Measurements from ENCODE around the gene NAXD. TPM values are rescaled to one million over a fixed set of nuclear protein-coding genes. Genes with fewer than 3 reads are reported as not detected.

The NAXD gene
- total RNA-seq, 2 experiments from 2014 or later = 8.3 to 12.5 TPM

DNA sequence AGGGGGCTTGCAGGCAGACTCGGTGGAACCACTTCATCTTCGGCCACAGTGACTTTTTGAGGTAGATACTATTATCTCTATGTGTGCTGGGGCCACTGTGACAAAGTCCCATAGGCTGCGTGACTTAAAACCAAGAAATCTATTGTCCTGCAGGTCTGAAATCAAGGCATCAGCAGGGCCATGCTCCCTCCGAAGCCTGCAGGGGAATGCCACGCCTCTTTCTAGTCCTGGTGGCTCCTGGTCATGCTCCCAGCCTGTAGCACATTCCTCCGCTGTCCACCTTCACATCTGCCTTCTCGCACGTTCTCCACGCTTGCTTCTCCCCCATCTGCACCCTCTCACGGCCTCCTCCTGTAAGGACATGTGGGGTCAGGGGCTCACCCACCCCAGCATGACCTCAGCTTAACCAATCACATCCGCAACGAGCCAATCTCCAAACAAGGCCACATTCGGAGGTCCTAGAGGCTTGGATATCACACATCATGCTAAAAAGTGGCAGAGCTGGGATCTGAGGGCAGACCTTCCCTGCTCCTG, 32.9 kb upstream of the NAXD start:
- POLR2A ChIA-PET = interaction anchor here (0.7 kb wide), 1 partner anchor 17 kb away, joined by 5 read pairs; no protein-coding TSS in a partner anchor
- no peaks in the 10 kb centered on the region for H3K9me2 ChIP-seq (ENCODE audit: insufficient read depth, low read length)
- no peak overlapping the region for H2AFZ ChIP-seq (ENCODE audit: low read length)
- no peak overlapping the region for H3K27ac ChIP-seq (ENCODE audit: low read depth, low read length, poor library complexity, severe bottlenecking)
- H4K20me1 ChIP-seq (ENCODE audit: insufficient read depth, low read length) = no peaks in the 10 kb centered on the region
- no peaks in the 10 kb centered on the region for H3K79me2 ChIP-seq (ENCODE audit: insufficient read depth, low read depth, low read length)
- DNase-seq (ENCODE audit: low spot score) = no peak
- CTCF ChIA-PET (ENCODE audit: unreplicated experiment) = no interaction called here
- H3K36me3 ChIP-seq (ENCODE audit: insufficient read depth, low read length) = no peaks in the 10 kb centered on the region
- H3K9me3 ChIP-seq (ENCODE audit: low read length) = no peaks in the 10 kb centered on the region
- H3K4me2 ChIP-seq (ENCODE audit: low read length) = no peak overlapping the region
- H3K4me1 ChIP-seq (ENCODE audit: insufficient read depth, low read length, poor library complexity, severe bottlenecking) = no peaks in the 10 kb centered on the region
- no peak overlapping the region for H3K4me3 ChIP-seq (ENCODE audit: low read depth, low read length, poor library complexity, severe bottlenecking)
- BruUV-seq (replicated peaks) = no TSS peak
- TF ChIP-seq EZH2phosphoT487 (IDR thresholded peaks at IDR 0.05; ENCODE audit: borderline replicate concordance, low read depth, low read length) = no peak
- TF ChIP-seq, protein P1, sequence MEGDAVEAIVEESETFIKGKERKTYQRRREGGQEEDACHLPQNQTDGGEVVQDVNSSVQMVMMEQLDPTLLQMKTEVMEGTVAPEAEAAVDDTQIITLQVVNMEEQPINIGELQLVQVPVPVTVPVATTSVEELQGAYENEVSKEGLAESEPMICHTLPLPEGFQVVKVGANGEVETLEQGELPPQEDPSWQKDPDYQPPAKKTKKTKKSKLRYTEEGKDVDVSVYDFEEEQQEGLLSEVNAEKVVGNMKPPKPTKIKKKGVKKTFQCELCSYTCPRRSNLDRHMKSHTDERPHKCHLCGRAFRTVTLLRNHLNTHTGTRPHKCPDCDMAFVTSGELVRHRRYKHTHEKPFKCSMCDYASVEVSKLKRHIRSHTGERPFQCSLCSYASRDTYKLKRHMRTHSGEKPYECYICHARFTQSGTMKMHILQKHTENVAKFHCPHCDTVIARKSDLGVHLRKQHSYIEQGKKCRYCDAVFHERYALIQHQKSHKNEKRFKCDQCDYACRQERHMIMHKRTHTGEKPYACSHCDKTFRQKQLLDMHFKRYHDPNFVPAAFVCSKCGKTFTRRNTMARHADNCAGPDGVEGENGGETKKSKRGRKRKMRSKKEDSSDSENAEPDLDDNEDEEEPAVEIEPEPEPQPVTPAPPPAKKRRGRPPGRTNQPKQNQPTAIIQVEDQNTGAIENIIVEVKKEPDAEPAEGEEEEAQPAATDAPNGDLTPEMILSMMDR (conservative IDR thresholded peaks at IDR 0.05; ENCODE audit: low read length) = no peak
- intact Hi-C loops (cut with micrococcal nuclease; ENCODE audit: unreplicated experiment) = no loop called here

DNA sequence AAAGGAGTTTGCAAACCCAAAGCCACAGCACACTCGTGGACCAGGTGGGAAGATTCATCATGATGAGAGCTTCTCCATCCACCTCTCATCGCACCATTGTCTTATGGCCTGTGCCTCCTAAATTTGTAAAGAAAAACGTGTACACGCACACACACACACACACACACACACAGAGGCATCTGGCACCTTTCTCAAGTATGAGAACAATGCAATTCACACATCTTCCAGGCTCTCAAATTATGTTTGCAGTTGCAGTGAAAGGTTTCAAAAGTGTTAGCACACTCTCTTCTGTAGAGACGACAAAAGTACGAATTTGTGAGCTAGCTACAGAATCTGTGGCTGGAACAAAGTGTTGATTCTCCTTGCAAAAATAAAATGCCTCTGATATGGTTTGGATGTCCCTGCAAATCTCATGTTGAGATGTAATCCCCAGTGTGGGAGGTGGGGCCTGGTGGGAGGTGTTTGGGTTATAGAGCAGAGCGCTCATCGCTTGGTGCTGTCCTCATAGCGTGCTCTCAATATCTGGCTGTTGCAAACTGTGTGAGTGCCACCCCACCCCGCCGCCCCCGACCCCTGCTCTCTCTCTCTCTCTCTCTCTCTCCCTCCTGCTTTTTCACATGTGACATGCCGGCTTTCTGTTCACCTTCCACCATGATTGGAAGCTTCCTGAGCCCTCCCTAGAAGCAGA, 32.0 kb upstream of the NAXD start:
- Histone ChIP-seq H3K9me3 (ENCODE audit: low read length) (no peaks in the 10 kb centered on the region), H3K79me2 (ENCODE audit: insufficient read depth, low read depth, low read length) (no peaks in the 10 kb centered on the region), H3K9me2 (ENCODE audit: insufficient read depth, low read length) (no peaks in the 10 kb centered on the region), H3K27ac (ENCODE audit: low read depth, low read length, poor library complexity, severe bottlenecking) (no peak overlapping the region), H2AFZ (ENCODE audit: low read length) (no peak overlapping the region), H4K20me1 (ENCODE audit: insufficient read depth, low read length) (no peaks in the 10 kb centered on the region), H3K4me3 (ENCODE audit: low read depth, low read length, poor library complexity, severe bottlenecking) (no peak overlapping the region), H3K36me3 (ENCODE audit: insufficient read depth, low read length) (no peaks in the 10 kb centered on the region), H3K4me2 (ENCODE audit: low read length) (no peak overlapping the region), H3K4me1 (ENCODE audit: insufficient read depth, low read length, poor library complexity, severe bottlenecking) (no peaks in the 10 kb centered on the region)
- ChIA-PET CTCF (ENCODE audit: unreplicated experiment) (no interaction called here), POLR2A (interaction anchor here (0.7 kb wide), 1 partner anchor 16 kb away, joined by 5 read pairs; no protein-coding TSS in a partner anchor)
- no TSS peak for BruUV-seq (replicated peaks)
- intact Hi-C loops (cut with micrococcal nuclease; ENCODE audit: unreplicated experiment) = no loop called here
- TF ChIP-seq EZH2phosphoT487 (IDR thresholded peaks at IDR 0.05; ENCODE audit: borderline replicate concordance, low read depth, low read length) = no peak
- TF ChIP-seq, protein P1 (conservative IDR thresholded peaks at IDR 0.05; ENCODE audit: low read length) = no peak
- DNase-seq (ENCODE audit: low spot score) = no peak

DNA sequence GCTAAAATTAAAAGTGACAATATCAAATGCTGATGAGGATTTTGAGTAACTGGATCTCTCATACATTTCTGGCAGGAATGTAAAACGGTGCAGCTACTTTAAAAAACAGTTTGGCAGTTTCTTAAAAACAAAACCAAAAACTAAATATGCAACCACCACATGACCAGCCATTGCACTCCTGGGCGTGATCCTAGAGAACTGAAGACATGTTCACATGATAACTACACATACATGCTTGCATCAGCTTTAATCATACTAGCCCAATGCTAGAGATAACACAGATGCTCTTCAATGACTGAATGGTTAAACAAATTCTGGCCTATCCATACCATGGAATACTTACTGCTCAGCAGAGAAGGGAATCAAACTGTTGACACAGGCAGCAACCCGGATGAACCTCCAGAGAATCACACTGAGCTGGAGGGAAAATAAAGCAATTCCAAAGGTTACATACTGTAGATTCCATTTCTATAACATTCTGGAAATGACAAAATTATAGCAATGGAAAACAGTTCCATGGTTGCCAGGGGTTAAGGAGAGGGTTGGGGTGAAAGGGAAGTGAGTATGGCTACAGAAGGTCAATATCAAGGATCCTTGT, 25.5 kb upstream of the NAXD start:
- no peak overlapping the region for H3K27ac ChIP-seq (ENCODE audit: low read depth, low read length, poor library complexity, severe bottlenecking)
- H3K4me3 ChIP-seq (ENCODE audit: low read depth, low read length, poor library complexity, severe bottlenecking) = no peak overlapping the region
- intact Hi-C loops (cut with micrococcal nuclease; ENCODE audit: unreplicated experiment) = loop anchor here (10.0 kb wide), 2 partner anchors 135 to 335 kb away; no protein-coding TSS in a partner anchor
- no peak for TF ChIP-seq EZH2phosphoT487 (IDR thresholded peaks at IDR 0.05; ENCODE audit: borderline replicate concordance, low read depth, low read length)
- TF ChIP-seq, protein P1 (conservative IDR thresholded peaks at IDR 0.05; ENCODE audit: low read length) = no peak
- DNase-seq (ENCODE audit: low spot score) = no peak
- BruUV-seq (replicated peaks) = no TSS peak
- ChIA-PET POLR2A (interaction anchor here (0.6 kb wide), 1 partner anchor 24 kb away, joined by 4 read pairs; no protein-coding TSS in a partner anchor), CTCF (ENCODE audit: unreplicated experiment) (no interaction called here)
- no peak overlapping the region for H3K4me2 ChIP-seq (ENCODE audit: low read length)
- H3K9me2 ChIP-seq (ENCODE audit: insufficient read depth, low read length) = no peaks in the 10 kb centered on the region
- no peak overlapping the region for H2AFZ ChIP-seq (ENCODE audit: low read length)
- no peaks in the 10 kb centered on the region for H4K20me1 ChIP-seq (ENCODE audit: insufficient read depth, low read length)
- no peaks in the 10 kb centered on the region for H3K36me3 ChIP-seq (ENCODE audit: insufficient read depth, low read length)
- no peaks in the 10 kb centered on the region for H3K4me1 ChIP-seq (ENCODE audit: insufficient read depth, low read length, poor library complexity, severe bottlenecking)
- no peaks in the 10 kb centered on the region for H3K79me2 ChIP-seq (ENCODE audit: insufficient read depth, low read depth, low read length)
- no peaks in the 10 kb centered on the region for H3K9me3 ChIP-seq (ENCODE audit: low read length)
